Measurements from ENCODE around the gene DRP2.
"Not testable (repeated sequence)": the region's sequence is repeated elsewhere in the genome, so short reads cannot be mapped to it uniquely, and the experiment has no call there.

Gene DRP2

GRCh38 chrX:101219116-101219863 is at the start of gene DRP2:
DRP2 (plus strand) TSS chrX:101219786; CDS start chrX:101231648, 11,862 bp downstream.
- no peak within 1 kb of the TSS for H3K4me3 ChIP-seq (replicated peaks; ENCODE audit: low read depth, low read length)
- no peak for TF ChIP-seq CTCF (IDR thresholded peaks at IDR 0.05; ENCODE audit: low read depth, low read length, missing control alignments)
- DNase-seq (ENCODE audit: extremely low read depth, low read depth) = no peak

GRCh38 chrX:101171883-101172400 is 47.6 kb upstream of the DRP2 start:
- TF ChIP-seq CTCF (IDR thresholded peaks at IDR 0.05; ENCODE audit: low read depth, low read length, missing control alignments) = no peak
- no peak for DNase-seq (ENCODE audit: extremely low read depth, low read depth)
- no peak overlapping the region for H3K4me3 ChIP-seq (replicated peaks; ENCODE audit: low read depth, low read length)

GRCh38 chrX:101176439-101176838 is 43.1 kb upstream of the DRP2 start:
- no peak for TF ChIP-seq CTCF (IDR thresholded peaks at IDR 0.05; ENCODE audit: low read depth, low read length, missing control alignments)
- no peak for DNase-seq (ENCODE audit: extremely low read depth, low read depth)
- H3K4me3 ChIP-seq (replicated peaks; ENCODE audit: low read depth, low read length) = no peak overlapping the region

- DNase-seq (ENCODE audit: extremely low read depth, low read depth); H3K4me3 ChIP-seq (replicated peaks; ENCODE audit: low read depth, low read length): not testable (repeated sequence)
Measured at GRCh38 chrX:101184876-101185275, 34.7 kb upstream of the DRP2 start.

- not testable (repeated sequence) for H3K4me3 ChIP-seq (replicated peaks; ENCODE audit: low read depth, low read length); DNase-seq (ENCODE audit: extremely low read depth, low read depth)
Measured at GRCh38 chrX:101187961-101188360, 31.6 kb upstream of the DRP2 start.

GRCh38 chrX:101190736-101191135 is 28.9 kb upstream of the DRP2 start:
- no peak overlapping the region for H3K4me3 ChIP-seq (replicated peaks; ENCODE audit: low read depth, low read length)
- no peak for TF ChIP-seq CTCF (IDR thresholded peaks at IDR 0.05; ENCODE audit: low read depth, low read length, missing control alignments)

GRCh38 chrX:101191217-101191750 is 28.3 kb upstream of the DRP2 start:
- no peak for TF ChIP-seq CTCF (IDR thresholded peaks at IDR 0.05; ENCODE audit: low read depth, low read length, missing control alignments)
- H3K4me3 ChIP-seq (replicated peaks; ENCODE audit: low read depth, low read length) = no peak overlapping the region
- DNase-seq (ENCODE audit: extremely low read depth, low read depth) = no peak

More at GRCh38 chrX:101190736-101191135, 28.9 kb upstream of the DRP2 start:
- no peak for DNase-seq (ENCODE audit: extremely low read depth, low read depth)

Data from HFF-Myc (cell line).